ENCODE results near the gene PHF20. TPM values are rescaled to one million over a fixed set of nuclear protein-coding genes. Genes with fewer than 3 reads are reported as not detected.

The PHF20 gene
- total and polyA plus RNA-seq, 2 of the 13 experiments (the other 11 are each of a cell fraction or from before 2014, with no cell fraction given): 22.8 to 34.1 TPM

DNA sequence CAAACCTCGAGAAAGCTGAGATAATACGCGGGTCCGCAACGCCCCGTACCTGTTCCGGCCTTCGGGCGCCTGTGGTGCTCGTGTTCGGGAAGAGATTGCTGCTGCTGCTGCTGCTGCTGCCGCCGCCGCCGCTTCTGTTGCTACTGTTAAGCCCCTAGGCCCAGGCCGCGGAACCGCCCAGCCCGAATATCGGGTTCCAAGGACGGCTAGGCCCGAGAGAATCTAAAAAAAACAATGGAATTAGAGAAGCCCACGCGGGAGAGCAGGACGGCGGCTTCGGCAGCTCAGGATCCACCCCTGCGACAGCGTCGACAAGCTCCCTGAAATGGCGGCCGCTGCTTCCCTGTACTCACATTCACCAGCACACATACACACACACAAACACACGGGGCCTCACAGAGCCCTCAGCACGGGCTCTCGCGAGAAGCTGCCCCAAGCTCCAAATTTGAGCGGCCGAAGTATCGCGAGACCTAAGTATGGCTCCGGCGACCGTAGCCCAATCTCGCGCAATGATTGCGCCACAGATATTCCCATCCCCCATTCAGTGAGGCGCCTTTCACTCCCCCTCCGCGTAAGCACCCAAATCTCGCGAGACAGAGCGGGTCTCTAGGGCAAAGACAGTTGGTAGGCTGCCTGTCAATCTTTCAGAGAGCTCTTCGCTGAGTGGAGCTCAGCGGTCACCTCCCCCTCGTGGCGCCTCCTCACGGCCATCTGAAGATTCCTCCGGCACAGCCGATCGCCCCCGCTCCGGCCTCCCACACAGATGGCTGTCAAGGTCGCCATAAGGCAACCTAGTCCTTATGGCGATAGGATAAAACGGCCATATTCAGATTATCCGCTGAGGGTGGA, 29.7 kb upstream of the PHF20 start, which contains the start of gene RBM39 (continued):
- TF ChIP-seq, protein P1, sequence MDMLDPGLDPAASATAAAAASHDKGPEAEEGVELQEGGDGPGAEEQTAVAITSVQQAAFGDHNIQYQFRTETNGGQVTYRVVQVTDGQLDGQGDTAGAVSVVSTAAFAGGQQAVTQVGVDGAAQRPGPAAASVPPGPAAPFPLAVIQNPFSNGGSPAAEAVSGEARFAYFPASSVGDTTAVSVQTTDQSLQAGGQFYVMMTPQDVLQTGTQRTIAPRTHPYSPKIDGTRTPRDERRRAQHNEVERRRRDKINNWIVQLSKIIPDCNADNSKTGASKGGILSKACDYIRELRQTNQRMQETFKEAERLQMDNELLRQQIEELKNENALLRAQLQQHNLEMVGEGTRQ (IDR thresholded peaks at IDR 0.05; ENCODE audit: low read depth, low read length): no peak; the same call in 1 of the 2 replicates
- TF ChIP-seq, protein P1 (CRISPR knock-in tag; IDR thresholded peaks at IDR 0.05; ENCODE audit: borderline replicate concordance): peak; percentile 63; the same call in 1 of the 2 replicates
- peak; percentile 100 for TF ChIP-seq SP2 (CRISPR knock-in tag; IDR thresholded peaks at IDR 0.05)
- TF ChIP-seq ATF1 (CRISPR knock-in tag; IDR thresholded peaks at IDR 0.05): peak; percentile 97
- peak; percentile 31; the same call in 1 of the 2 replicates for TF ChIP-seq ZNF644 (CRISPR knock-in tag; IDR thresholded peaks at IDR 0.05; ENCODE audit: low read depth)
- TF ChIP-seq HOXA9 (CRISPR knock-in tag; IDR thresholded peaks at IDR 0.05; ENCODE audit: borderline replicate concordance): peak; percentile 97
- TF ChIP-seq, protein P2, sequence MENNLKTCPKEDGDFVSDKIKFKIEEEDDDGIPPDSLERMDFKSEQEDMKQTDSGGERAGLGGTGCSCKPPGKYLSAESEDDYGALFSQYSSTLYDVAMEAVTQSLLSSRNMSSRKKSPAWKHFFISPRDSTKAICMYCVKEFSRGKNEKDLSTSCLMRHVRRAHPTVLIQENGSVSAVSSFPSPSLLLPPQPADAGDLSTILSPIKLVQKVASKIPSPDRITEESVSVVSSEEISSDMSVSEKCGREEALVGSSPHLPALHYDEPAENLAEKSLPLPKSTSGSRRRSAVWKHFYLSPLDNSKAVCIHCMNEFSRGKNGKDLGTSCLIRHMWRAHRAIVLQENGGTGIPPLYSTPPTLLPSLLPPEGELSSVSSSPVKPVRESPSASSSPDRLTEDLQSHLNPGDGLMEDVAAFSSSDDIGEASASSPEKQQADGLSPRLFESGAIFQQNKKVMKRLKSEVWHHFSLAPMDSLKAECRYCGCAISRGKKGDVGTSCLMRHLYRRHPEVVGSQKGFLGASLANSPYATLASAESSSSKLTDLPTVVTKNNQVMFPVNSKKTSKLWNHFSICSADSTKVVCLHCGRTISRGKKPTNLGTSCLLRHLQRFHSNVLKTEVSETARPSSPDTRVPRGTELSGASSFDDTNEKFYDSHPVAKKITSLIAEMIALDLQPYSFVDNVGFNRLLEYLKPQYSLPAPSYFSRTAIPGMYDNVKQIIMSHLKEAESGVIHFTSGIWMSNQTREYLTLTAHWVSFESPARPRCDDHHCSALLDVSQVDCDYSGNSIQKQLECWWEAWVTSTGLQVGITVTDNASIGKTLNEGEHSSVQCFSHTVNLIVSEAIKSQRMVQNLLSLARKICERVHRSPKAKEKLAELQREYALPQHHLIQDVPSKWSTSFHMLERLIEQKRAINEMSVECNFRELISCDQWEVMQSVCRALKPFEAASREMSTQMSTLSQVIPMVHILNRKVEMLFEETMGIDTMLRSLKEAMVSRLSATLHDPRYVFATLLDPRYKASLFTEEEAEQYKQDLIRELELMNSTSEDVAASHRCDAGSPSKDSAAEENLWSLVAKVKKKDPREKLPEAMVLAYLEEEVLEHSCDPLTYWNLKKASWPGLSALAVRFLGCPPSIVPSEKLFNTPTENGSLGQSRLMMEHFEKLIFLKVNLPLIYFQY (CRISPR knock-in tag; IDR thresholded peaks at IDR 0.05; ENCODE audit: borderline replicate concordance): peak; percentile 93; the same call in 1 of the 2 replicates
- peak; percentile 93 for TF ChIP-seq FOXA3 (CRISPR knock-in tag; IDR thresholded peaks at IDR 0.05)
- TF ChIP-seq MIER3 (CRISPR knock-in tag; IDR thresholded peaks at IDR 0.05; ENCODE audit: borderline replicate concordance): peak; percentile 100
- peak; percentile 94; the same call in 1 of the 2 replicates for TF ChIP-seq PAWR (CRISPR knock-in tag; IDR thresholded peaks at IDR 0.05; ENCODE audit: borderline replicate concordance)
- no peak for TF ChIP-seq CEBPZ (IDR thresholded peaks at IDR 0.05; ENCODE audit: low read length)
- peak; percentile 96 for TF ChIP-seq ZSCAN31 (CRISPR knock-in tag; IDR thresholded peaks at IDR 0.05; ENCODE audit: low read depth)
- TF ChIP-seq CCAR2 (optimal IDR thresholded peaks at IDR 0.05; ENCODE audit: low read depth, low read length): peak; percentile 96
- TF ChIP-seq PLRG1 (conservative IDR thresholded peaks at IDR 0.05): no peak
- peak; percentile 52; the same call in 1 of the 2 replicates for TF ChIP-seq ZNF652 (CRISPR knock-in tag; IDR thresholded peaks at IDR 0.05; ENCODE audit: borderline replicate concordance, low read depth)
- TF ChIP-seq PTBP1 (IDR thresholded peaks at IDR 0.05; ENCODE audit: low read depth, low read length, poor library complexity, severe bottlenecking): peak; percentile 85
- TF ChIP-seq RCOR2 (CRISPR knock-in tag; IDR thresholded peaks at IDR 0.05): peak; percentile 34; the same call in 1 of the 2 replicates
- TF ChIP-seq NFE2L2 (IDR thresholded peaks at IDR 0.05; ENCODE audit: low read length): 0 out of 2 replicates have a peak, but pooled peaks have one; percentile 3
- peak; percentile 87; the same call in 1 of the 2 replicates for TF ChIP-seq GZF1 (CRISPR knock-in tag; IDR thresholded peaks at IDR 0.05)
- no peak for TF ChIP-seq TBP (CRISPR knock-in tag; IDR thresholded peaks at IDR 0.05)
- TF ChIP-seq ZFX (CRISPR knock-in tag; IDR thresholded peaks at IDR 0.05; ENCODE audit: low read depth): peak; percentile 99
